Putamen (tissue), 1 donor: Measurements from ENCODE around the gene RERE.

Experiments
- DNase-seq: peaks from one replicate; pipeline ENCODE4 v3.0.0-alpha.2; 2016; ENCODE audit warnings: low spot score

Gene RERE

GRCh38 chr1:8326265-8326664, 491.2 kb downstream of the RERE start:
- DNase-seq: no peak

GRCh38 chr1:8325771-8326170, 491.7 kb downstream of the RERE start:
- no peak for DNase-seq

DNA sequence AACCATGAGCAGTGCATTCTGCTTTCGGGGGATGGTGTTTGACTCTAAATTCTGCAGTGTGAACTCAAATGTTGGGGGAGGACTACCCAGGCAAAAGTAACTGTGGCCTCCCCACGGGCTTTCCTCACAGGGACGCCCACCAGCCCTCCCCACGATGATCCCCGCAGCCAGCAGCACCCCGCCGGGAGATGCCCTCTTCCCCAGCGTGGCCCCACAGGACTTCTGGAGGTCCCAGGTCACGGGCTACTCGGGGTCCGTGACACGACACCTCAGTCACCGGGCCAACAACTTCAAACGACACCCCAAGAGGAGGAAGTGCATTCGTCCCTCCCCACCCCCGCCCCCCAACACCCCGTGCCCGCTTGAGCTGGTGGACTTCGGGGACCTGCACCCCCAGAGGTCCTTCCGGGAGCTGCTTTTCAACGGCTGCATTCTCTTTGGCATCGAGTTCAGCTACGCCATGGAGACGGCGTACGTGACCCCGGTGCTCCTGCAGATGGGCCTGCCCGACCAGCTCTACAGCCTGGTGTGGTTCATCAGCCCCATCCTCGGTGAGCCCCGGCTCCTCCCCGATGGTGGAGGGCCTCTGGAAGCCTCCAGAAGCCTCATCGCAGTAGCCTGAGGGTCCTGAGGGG, 493.1 kb downstream of the RERE start:
- no peak for DNase-seq

- no peak for DNase-seq
These were observed 493.7 kb downstream of the RERE start for GRCh38 chr1:8323706-8324105.

DNA sequence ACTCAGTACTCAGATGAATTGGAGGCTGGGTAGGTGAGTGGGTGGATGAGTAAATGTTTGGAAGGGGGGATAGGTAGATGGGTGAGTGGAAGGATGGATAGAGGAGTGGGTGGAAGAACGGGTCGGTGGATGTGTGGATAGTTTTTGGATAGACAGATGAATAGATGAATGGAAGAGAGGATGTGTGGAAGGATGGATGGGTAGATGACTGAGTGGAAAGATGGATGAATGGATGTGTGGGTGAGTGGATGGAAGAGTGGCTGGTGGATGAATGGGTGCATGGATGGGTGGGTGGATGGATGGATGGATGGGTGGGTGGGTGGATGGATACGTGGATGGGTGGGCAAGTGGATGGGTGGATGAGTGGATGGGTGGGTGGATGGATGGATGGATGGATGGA, 495.8 kb downstream of the RERE start:
- DNase-seq: no peak

- DNase-seq: no peak
These were observed 499.0 kb downstream of the RERE start for GRCh38 chr1:8318436-8318835.

GRCh38 chr1:8317647-8318381, 499.6 kb downstream of the RERE start, which contains the start of gene SLC45A1:
Gene SLC45A1 (plus strand): TSS chr1:8318114. CDS start chr1:8324330, 6,216 bp downstream.
- DNase-seq: peak; percentile 84

GRCh38 chr1:8315573-8316475, 501.6 kb downstream of the RERE start:
- DNase-seq: no peak

- peak; percentile 64 for DNase-seq
These were observed 502.8 kb downstream of the RERE start for GRCh38 chr1:8314346-8315280.

DNA sequence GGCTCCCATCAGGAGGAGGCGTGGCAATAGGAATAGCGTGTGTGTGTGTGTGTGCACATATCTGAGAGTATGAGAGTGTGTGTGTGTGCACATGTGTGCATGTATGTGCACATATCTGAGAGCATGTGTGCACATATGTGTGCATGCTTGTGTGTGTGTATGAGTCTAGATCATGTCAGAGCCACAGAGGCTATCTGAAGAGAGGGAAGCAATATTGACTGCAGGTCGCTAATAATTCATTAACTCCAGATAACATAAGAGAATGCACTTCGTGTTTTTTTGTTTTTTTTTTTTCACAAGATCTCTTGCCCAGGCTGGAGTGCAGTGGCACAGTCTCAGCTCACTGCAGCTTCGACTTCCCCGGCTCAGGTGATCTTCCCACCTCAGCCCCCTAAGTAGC, 504.2 kb downstream of the RERE start:
- no peak for DNase-seq

- DNase-seq: no peak
These were observed 504.9 kb downstream of the RERE start for GRCh38 chr1:8312235-8313218.

DNA sequence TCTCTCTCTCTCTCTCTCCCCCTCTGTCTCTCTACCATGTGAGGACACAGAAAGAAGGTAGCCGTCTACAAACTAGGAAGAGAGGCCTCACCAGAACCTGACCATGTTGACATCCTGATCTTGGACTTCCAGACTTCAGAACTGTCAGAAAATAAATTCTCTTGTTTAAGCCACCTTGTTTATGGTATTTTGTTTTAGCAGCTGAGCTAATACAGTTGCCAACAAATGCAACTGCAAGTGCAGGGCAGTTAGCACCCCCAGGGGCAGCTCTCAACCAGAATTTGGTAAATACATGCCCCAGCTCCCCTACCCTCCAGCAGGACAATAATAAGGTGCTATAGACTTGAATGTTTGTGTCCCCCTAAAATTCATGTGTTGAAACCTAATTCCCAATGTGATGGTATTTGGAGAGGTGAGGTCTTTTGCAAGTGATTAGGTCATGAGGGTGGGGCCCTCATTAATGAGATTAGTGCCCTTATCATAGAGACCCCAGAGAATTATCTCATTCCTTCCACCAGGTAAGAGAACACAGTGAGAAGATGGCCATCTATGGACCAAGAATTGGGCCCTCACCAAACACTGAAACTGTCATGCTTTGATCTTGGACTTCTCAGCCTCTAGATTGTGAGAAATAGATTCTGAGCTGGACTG, 506.2 kb downstream of the RERE start:
- no peak for DNase-seq

DNA sequence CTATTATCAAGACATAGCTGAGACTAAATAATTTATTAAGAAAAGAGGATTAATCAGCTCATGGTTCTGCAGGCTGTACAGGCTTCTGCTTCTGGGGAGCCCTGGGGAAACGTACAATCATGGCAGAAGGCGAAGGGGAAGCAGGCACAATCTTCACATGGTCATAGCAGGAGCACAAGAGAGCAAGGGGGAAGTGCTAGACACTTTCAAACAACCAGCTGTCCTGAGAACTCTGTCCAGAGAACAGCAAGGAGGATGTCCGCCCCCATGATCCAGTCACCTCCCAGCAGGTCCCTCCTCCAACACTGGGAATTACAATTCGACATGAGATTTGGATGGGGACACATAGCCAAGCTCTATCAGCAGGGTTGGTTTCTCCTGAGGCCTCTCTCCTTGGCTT, 509.8 kb downstream of the RERE start:
- no peak for DNase-seq

DNA sequence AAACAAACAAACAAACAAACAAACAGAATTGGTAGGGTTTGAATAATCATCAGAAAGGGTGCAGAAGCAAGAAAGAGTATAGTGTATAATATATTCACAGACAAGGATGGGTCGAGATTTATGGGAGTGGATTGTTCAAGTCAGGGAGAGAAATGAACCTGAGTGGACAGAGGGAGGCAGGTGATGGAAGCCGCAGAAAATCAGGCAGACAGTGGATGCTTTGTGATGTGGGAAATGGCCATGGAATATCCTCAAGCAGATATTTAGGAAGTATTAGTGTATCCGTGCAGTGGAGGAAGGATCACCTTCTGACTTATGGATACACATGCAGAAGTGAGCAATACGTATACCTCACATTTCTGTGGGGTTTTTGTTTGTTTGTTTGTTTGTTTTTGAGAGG, 513.6 kb downstream of the RERE start:
- no peak for DNase-seq

GRCh38 chr1:8303141-8303540, 514.3 kb downstream of the RERE start:
- no peak for DNase-seq
